ENCODE data around the gene FOXN1. TPM values are rescaled to one million over a fixed set of nuclear protein-coding genes. Genes with fewer than 3 reads are reported as not detected.

The FOXN1 gene
- polyA plus RNA-seq, 2 of the 4 experiments (the other 2 are of a cell fraction) = not detected

GRCh38 chr17:28536532-28537218 lies 30.5 kb downstream of the FOXN1 start:
- 0 out of 3 replicates have a peak, but pooled peaks cover 5% of the 10 kb centered on the region for H3K4me1 ChIP-seq
- TF ChIP-seq HES2 (IDR thresholded peaks at IDR 0.05) = no peak
- TF ChIP-seq NR3C1 (IDR thresholded peaks at IDR 0.05) = no peak
- TF ChIP-seq JUNB (IDR thresholded peaks at IDR 0.05) = no peak
- TF ChIP-seq HEYL (CRISPR knock-in tag; IDR thresholded peaks at IDR 0.05) = no peak
- TF ChIP-seq CTCF (IDR thresholded peaks at IDR 0.05) = no peak
- TF ChIP-seq GATA3 (IDR thresholded peaks at IDR 0.05; ENCODE audit: borderline replicate concordance) = no peak
- H3K27ac ChIP-seq = no peak overlapping the region
- 56% methylated on average over 8 of the region's 9 CpGs for WGBS (ENCODE audit: missing lambda C conversion rate)
- no peak overlapping the region for H3K4me2 ChIP-seq
- FAIRE-seq (no peak), ATAC-seq (no peak), DNase-seq (ENCODE audit: low read depth in 1 of 2, low spot score in 1 of 2) (no peak)
- ChIA-PET CTCF (interaction anchor here (1.5 to 15.1 kb wide), 6 partner anchors 8 to 38 kb away, joined by 3 to 317 read pairs (median 7); partner anchors contain the start of gene FOXN1), POLR2A (interaction anchor here (0.6 kb wide), 1 partner anchor 236 kb away, joined by 3 read pairs; no protein-coding TSS in a partner anchor)
- H3K9me3 ChIP-seq = no peaks in the 10 kb centered on the region
- H3K4me3 ChIP-seq = no peak overlapping the region

GRCh38 chr17:28537219-28537610 lies 31.1 kb downstream of the FOXN1 start:
- 0 out of 3 replicates have a peak, but pooled peaks cover 5% of the 10 kb centered on the region for H3K4me1 ChIP-seq
- FAIRE-seq (no peak), DNase-seq (ENCODE audit: low read depth in 1 of 2, low spot score in 1 of 2) (no peak), ATAC-seq (no peak)
- no peaks in the 10 kb centered on the region for H3K9me3 ChIP-seq
- TF ChIP-seq RAD21 (conservative IDR thresholded peaks at IDR 0.05 in 1 of 2, IDR thresholded peaks at IDR 0.05 in 1 of 2) (no peak), NPAS2 (CRISPR knock-in tag; IDR thresholded peaks at IDR 0.05; ENCODE audit: borderline replicate concordance) (no peak), POLR2A (IDR thresholded peaks at IDR 0.05; ENCODE audit: low read length) (no peak), HEYL (CRISPR knock-in tag; IDR thresholded peaks at IDR 0.05) (no peak), ATOH8 (CRISPR knock-in tag; IDR thresholded peaks at IDR 0.05; ENCODE audit: low read depth) (no peak), ZC3H11A (IDR thresholded peaks at IDR 0.05) (no peak), TFCP2L1 (CRISPR knock-in tag; IDR thresholded peaks at IDR 0.05) (no peak), KDM1A (IDR thresholded peaks at IDR 0.05; ENCODE audit: low read depth) (no peak), E2F6 (IDR thresholded peaks at IDR 0.05; ENCODE audit: borderline replicate concordance, low read depth) (no peak), CHD2 (IDR thresholded peaks at IDR 0.05; ENCODE audit: low read length, partially characterized antibody) (no peak), SREBF2 (IDR thresholded peaks at IDR 0.05) (no peak), RCOR1 (IDR thresholded peaks at IDR 0.05; ENCODE audit: low read depth, low read length) (no peak), CEBPB (IDR thresholded peaks at IDR 0.05) (no peak), REST (IDR thresholded peaks at IDR 0.05) (no peak), POLR2AphosphoS2 (conservative IDR thresholded peaks at IDR 0.05; ENCODE audit: low read length) (no peak), PBX3 (IDR thresholded peaks at IDR 0.05) (no peak), MAX (IDR thresholded peaks at IDR 0.05) (no peak), BCL3 (IDR thresholded peaks at IDR 0.05) (no peak)
- no peak overlapping the region for H3K4me3 ChIP-seq
- no peak overlapping the region for H3K4me2 ChIP-seq
- H3K27ac ChIP-seq = no peak overlapping the region
- CTCF ChIA-PET = interaction anchor here (0.7 to 15.1 kb wide), 6 partner anchors 9 to 51 kb away, joined by 3 to 317 read pairs (median 7); partner anchors contain the start of gene FOXN1
- POLR2A ChIA-PET = no interaction called here
- WGBS (ENCODE audit: missing lambda C conversion rate) = 39% methylated on average over 8 of the region's 12 CpGs

Measured in A549 (cell line).